PC-9 (cell line): ENCODE data around the gene CBLN3.

Source experiments
- EZH2 ChIP-seq: fragments of 200-600 bp; sonication (generic); IDR thresholded peaks from 2 replicates; pipeline ENCODE4 v1.8.0; 2017; ENCODE audit warnings: antibody characterized with exemption, low read depth
- TF ChIP-seq, protein P1 (sequence below): fragments of 200-600 bp; sonication (generic); conservative IDR thresholded peaks from 2 replicates; pipeline ENCODE4 v1.6.1; 2017; ENCODE audit warnings: mixed run types, antibody characterized with exemption, mild to moderate bottlenecking, moderate library complexity

DNA sequence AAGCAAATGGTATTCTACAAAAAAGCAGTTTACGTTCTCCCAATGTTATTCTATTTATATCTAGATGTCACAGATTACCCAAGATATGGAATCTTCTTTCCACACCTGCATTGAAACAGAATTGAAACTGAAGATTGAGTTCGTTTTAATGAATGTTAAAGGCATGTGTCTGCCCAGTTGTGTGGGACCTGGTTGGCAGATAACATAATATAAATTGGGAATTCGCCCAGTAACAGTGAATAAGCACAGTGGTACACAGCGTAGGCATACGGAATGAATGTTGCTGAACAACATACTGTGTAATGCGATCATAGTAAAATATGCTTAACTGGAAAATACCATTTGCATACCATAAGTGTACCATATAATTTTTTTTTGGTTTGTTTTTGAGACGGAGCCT lies 4.6 kb upstream of the CBLN3 start:
- TF ChIP-seq, protein P1, sequence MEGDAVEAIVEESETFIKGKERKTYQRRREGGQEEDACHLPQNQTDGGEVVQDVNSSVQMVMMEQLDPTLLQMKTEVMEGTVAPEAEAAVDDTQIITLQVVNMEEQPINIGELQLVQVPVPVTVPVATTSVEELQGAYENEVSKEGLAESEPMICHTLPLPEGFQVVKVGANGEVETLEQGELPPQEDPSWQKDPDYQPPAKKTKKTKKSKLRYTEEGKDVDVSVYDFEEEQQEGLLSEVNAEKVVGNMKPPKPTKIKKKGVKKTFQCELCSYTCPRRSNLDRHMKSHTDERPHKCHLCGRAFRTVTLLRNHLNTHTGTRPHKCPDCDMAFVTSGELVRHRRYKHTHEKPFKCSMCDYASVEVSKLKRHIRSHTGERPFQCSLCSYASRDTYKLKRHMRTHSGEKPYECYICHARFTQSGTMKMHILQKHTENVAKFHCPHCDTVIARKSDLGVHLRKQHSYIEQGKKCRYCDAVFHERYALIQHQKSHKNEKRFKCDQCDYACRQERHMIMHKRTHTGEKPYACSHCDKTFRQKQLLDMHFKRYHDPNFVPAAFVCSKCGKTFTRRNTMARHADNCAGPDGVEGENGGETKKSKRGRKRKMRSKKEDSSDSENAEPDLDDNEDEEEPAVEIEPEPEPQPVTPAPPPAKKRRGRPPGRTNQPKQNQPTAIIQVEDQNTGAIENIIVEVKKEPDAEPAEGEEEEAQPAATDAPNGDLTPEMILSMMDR: no peak
- no peak for TF ChIP-seq EZH2
